GM12801 (cell line): ENCODE results near the gene SPEM2.

Experiments used
- CTCF ChIP-seq: IDR thresholded peaks from one replicate; pipeline ENCODE4 v1.5.1; 2011; ENCODE audit warnings: control low read depth; ENCODE audit not compliant: insufficient read length; ENCODE audit errors: extremely low read depth

The SPEM2 gene

GRCh38 chr17:7466639-7467341, 41.4 kb downstream of the SPEM2 start:
- TF ChIP-seq CTCF, result no peak

GRCh38 chr17:7467498-7467897, 42.1 kb downstream of the SPEM2 start:
- TF ChIP-seq CTCF, result no peak

GRCh38 chr17:7468290-7468689, 42.9 kb downstream of the SPEM2 start:
- TF ChIP-seq CTCF, result no peak

DNA sequence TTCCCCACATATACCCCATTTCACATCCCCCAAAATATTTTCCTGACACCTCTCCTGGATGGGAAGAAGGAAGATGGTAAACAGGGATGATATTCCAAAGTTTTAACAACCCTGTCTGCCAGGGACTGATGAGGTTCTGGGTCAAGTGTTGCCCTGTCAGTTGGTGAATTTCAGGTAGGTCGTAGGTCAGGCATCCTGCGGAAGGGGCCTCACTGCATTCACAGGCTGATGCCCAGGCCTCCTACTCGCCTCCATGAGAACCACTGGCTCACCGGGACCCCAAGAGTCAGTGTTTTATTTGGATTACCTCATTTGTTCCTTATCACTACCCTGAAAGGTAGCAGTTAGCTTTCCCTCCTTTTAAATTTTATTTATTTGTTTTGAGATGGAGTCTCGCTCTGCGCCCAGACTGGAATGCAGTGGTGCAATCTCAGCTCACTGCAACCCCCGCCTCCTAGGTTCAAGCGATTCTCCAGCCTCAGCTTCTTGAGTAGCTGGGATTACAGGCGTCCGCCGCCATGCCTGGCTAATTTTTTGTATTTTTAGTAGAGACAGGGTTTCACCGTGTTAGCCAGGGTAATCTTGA, 43.5 kb downstream of the SPEM2 start:
- no peak for TF ChIP-seq CTCF

GRCh38 chr17:7471729-7472128, 46.3 kb downstream of the SPEM2 start:
- TF ChIP-seq CTCF, result no peak

GRCh38 chr17:7475764-7476422, 50.5 kb downstream of the SPEM2 start:
- no peak for TF ChIP-seq CTCF

DNA sequence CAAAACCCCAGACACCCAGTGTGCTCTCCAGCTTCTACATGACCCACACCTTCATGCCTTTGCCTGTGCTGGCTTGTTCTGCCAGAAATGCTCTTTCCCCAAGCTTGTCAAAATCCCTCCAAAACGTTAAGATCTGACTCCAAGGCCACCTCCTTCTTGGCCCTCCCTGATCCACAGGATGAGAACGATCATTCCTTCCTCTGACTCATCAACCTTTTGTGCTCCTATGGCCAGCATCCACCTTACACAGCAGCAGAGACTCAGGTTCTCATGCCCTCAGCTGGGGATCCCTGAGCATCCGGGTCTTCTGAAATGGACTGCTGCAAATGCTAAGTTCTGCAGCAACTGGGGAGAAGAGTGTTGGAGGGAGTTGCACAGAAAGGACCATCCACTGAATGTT, 51.1 kb downstream of the SPEM2 start:
- no peak for TF ChIP-seq CTCF
